Measurements from ENCODE around the gene KIF6.

The KIF6 gene

GRCh38 chr6:39614393-39614950 lies 110.7 kb downstream of the KIF6 start:
- Histone ChIP-seq H3K27me3 (ENCODE audit: control insufficient read depth, insufficient read depth, low read length) (no peaks in the 10 kb centered on the region), H3K79me2 (no peaks in the 10 kb centered on the region), H3K36me3 (ENCODE audit: control insufficient read depth, insufficient read depth, low read length) (no peaks in the 10 kb centered on the region), H3K4me2 (ENCODE audit: low read length) (no peak overlapping the region), H3K27ac (no peak overlapping the region), H3K9me3 (ENCODE audit: control insufficient read depth, low read length) (no peaks in the 10 kb centered on the region), H2AFZ (no peak overlapping the region), H3K9ac (no peak overlapping the region), H3K4me1 (no peaks in the 10 kb centered on the region), H3K4me3 (ENCODE audit: low read depth, low read length) (no peak overlapping the region)
- TF ChIP-seq CTCF (IDR thresholded peaks at IDR 0.05), result no peak

GRCh38 chr6:39610221-39610620 lies 115.0 kb downstream of the KIF6 start:
- Histone ChIP-seq H3K9me3 (ENCODE audit: control insufficient read depth, low read length) (no peaks in the 10 kb centered on the region), H3K27me3 (ENCODE audit: control insufficient read depth, insufficient read depth, low read length) (no peaks in the 10 kb centered on the region), H2AFZ (no peak overlapping the region), H3K27ac (no peak overlapping the region), H3K4me2 (ENCODE audit: low read length) (no peak overlapping the region), H3K4me3 (ENCODE audit: low read depth, low read length) (no peak overlapping the region), H3K79me2 (no peaks in the 10 kb centered on the region), H3K36me3 (ENCODE audit: control insufficient read depth, insufficient read depth, low read length) (no peaks in the 10 kb centered on the region), H3K9ac (no peak overlapping the region), H3K4me1 (no peaks in the 10 kb centered on the region)
- TF ChIP-seq CTCF (IDR thresholded peaks at IDR 0.05), result no peak

DNA sequence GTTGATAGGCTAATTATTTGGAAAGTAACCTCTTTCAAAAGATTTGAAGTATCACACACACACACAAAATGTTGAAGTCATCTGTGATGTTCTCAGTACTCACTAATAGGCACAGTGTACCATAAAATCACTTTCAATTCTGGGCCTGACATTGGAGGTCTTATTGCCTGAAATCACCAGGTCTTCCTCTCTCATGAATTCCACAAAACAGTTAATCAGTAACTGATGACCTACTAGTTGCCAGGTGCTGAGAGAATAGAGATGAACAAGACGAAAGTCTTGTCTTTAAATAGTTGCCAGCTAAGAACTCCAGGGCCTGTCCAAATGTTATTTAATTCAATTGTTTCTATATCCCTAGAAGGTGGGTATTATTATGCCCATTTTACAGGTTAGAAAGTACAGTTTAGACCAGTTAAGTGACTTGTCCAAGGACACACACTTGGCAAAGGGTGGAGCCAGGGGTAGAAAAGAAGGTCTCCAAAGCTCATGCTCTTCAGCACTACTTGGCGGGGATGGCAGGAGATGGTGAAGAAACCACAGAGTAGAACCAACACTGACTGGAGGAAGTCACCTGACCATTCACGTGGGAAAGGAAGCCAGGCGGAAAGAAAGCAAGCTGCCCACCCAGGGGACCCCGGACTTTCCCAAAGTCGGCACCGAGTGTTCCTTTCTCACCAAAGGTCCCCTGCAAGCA lies 116.4 kb downstream of the KIF6 start:
- Histone ChIP-seq H3K79me2 (no peaks in the 10 kb centered on the region), H3K4me1 (no peaks in the 10 kb centered on the region), H3K9me3 (ENCODE audit: control insufficient read depth, low read length) (no peaks in the 10 kb centered on the region), H3K4me3 (ENCODE audit: low read depth, low read length) (no peak overlapping the region), H3K36me3 (ENCODE audit: control insufficient read depth, insufficient read depth, low read length) (no peaks in the 10 kb centered on the region), H3K4me2 (ENCODE audit: low read length) (no peak overlapping the region), H3K9ac (no peak overlapping the region), H3K27ac (no peak overlapping the region), H2AFZ (no peak overlapping the region), H3K27me3 (ENCODE audit: control insufficient read depth, insufficient read depth, low read length) (no peaks in the 10 kb centered on the region)
- no peak for TF ChIP-seq CTCF (IDR thresholded peaks at IDR 0.05)

DNA sequence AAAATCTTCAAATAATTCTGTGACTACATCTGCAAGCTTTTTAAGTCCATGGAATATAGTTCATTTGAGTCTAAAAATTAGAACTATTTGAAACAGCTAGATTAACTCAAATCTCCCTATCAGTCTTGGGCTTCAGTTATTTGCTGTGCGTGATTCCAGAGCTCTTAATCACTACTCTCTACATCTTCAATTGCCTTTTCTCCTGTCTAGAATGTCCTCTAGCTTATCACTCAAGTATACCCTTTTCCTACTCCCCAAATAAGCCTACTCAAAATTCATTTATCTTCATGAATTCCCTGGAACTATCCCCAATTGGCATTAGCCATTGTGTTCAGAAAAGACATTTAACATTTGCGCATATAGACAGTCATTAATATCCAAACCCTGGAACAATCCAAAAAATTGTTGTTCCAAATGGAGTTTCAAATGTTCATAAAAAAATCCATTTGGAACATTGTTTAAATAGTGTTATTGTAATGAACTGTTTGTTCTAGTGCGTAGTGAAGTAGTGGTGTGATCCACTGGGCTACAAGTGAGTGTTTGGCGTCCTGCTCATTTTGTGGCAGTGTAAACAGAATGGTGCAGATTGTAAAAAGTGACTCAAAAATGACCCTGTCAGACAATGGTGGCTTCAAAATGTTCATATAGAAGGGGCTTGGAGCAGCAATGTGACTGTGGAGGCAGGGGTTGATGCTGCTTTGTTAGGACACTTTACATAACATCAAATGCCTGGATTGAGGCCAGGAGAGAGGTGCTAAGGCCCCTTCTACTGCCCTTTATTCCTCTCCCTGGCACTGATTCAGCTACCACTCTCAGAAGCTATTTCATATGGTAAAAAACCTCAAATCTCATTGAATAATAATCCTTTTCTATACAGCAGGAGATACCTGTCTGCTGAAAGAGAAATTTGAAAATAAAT lies 122.3 kb downstream of the KIF6 start:
- H3K4me1 ChIP-seq, result no peaks in the 10 kb centered on the region
- no peaks in the 10 kb centered on the region for H3K27me3 ChIP-seq (ENCODE audit: control insufficient read depth, insufficient read depth, low read length)
- H3K79me2 ChIP-seq, result no peaks in the 10 kb centered on the region
- no peaks in the 10 kb centered on the region for H3K9me3 ChIP-seq (ENCODE audit: control insufficient read depth, low read length)
- TF ChIP-seq CTCF (IDR thresholded peaks at IDR 0.05), result no peak
- H3K27ac ChIP-seq, result no peak overlapping the region
- no peaks in the 10 kb centered on the region for H3K36me3 ChIP-seq (ENCODE audit: control insufficient read depth, insufficient read depth, low read length)
- H3K4me3 ChIP-seq (ENCODE audit: low read depth, low read length), result no peak overlapping the region
- H3K9ac ChIP-seq, result no peak overlapping the region
- H3K4me2 ChIP-seq (ENCODE audit: low read length), result no peak overlapping the region
- H2AFZ ChIP-seq, result no peak overlapping the region
